Smooth muscle cell (in vitro differentiated cells): ENCODE results near the gene BDP1. TPM values are rescaled to one million over a fixed set of nuclear protein-coding genes. Genes with fewer than 3 reads are reported as not detected.
"Not testable (repeated sequence)": the region's sequence is repeated elsewhere in the genome, so short reads cannot be mapped to it uniquely, and the experiment has no call there.

Experiments used
- DNase-seq: peaks from one replicate; lab custom pipeline; 2025; ENCODE audit not compliant: unreplicated experiment; lab: John Stamatoyannopoulos, UW
- H2AFZ ChIP-seq: fragments of 200-600 bp; sonication (generic); 2 replicates; pipeline ENCODE4 v1.6.0; 2016; ENCODE audit warnings: antibody characterized with exemption, low read depth, mild to moderate bottlenecking
- H3F3A ChIP-seq: fragments of 200-600 bp; sonication (generic); 2 replicates; pipeline ENCODE4 v1.6.0; 2017; ENCODE audit warnings: antibody characterized with exemption, low read depth
- H3K27ac ChIP-seq: fragments of 200-600 bp; sonication (generic); 2 replicates; pipeline ENCODE4 v1.5.1; 2016; ENCODE audit warnings: low read depth, mild to moderate bottlenecking
- H3K27me3 ChIP-seq: fragments of 200-600 bp; sonication (generic); 2 replicates; pipeline ENCODE4 v1.6.1; 2016; ENCODE audit warnings: low read depth, mild to moderate bottlenecking
- H3K36me3 ChIP-seq: fragments of 200-600 bp; sonication (generic); 2 replicates; pipeline ENCODE4 v1.5.1; 2016; ENCODE audit warnings: low read depth
- H3K4me1 ChIP-seq: fragments of 200-600 bp; sonication (generic); 2 replicates; pipeline ENCODE4 v1.5.1; 2016; ENCODE audit warnings: low read depth
- H3K4me2 ChIP-seq: fragments of 200-600 bp; sonication (generic); 2 replicates; pipeline ENCODE4 v1.6.0; 2016; ENCODE audit warnings: mild to moderate bottlenecking
- H3K4me3 ChIP-seq: fragments of 200-600 bp; sonication (generic); 2 replicates; pipeline ENCODE4 v1.5.1; 2016; ENCODE audit warnings: mild to moderate bottlenecking
- H3K79me2 ChIP-seq: fragments of 200-600 bp; sonication (generic); 2 replicates; pipeline ENCODE4 v1.6.0; 2016; ENCODE audit warnings: low read depth, mild to moderate bottlenecking
- H3K9ac ChIP-seq: fragments of 200-600 bp; sonication (generic); 2 replicates; pipeline ENCODE4 v1.6.0; 2016; ENCODE audit warnings: low read depth
- H3K9me3 ChIP-seq: fragments of 200-600 bp; sonication (generic); replicated peaks from 2 replicates; pipeline ENCODE4 v1.5.1; 2016; ENCODE audit warnings: low read depth
- H4K20me1 ChIP-seq: fragments of 200-600 bp; sonication (generic); 2 replicates; pipeline ENCODE4 v1.6.0; 2016; ENCODE audit warnings: low read depth
- WGBS: methylation state at CpG from one replicate; pipeline ENCODE4 v1.1.7; 2016; ENCODE audit warnings: low lambda C conversion rate; 5-methylcytosine and 5-hydroxymethylcytosine counted together
- polyA plus RNA-seq: library from polyadenylated mRNA; unstranded; fragments of >200 nt; fragmentation: Nextera tagmentation; extraction: Ambion mirVana; gene quantifications from 2 replicates; pipeline ENCODE4 v1.2.1, GENCODE V29; 2016
- total RNA-seq: library from RNA; depleted of rRNA; stranded (reverse); fragments of >200 nt; gene quantifications from 2 replicates; pipeline ENCODE4 v1.2.3, GENCODE V29; 2014
- TF ChIP-seq, protein P1 (sequence below): fragments of 200-600 bp; sonication (generic); IDR thresholded peaks from 2 replicates; pipeline ENCODE4 v1.5.1; 2017; ENCODE audit warnings: borderline replicate concordance, mild to moderate bottlenecking, antibody characterized with exemption; ENCODE audit not compliant: insufficient read depth, poor library complexity, severe bottlenecking

BDP1 gene
- total and polyA plus RNA-seq, 2 experiments from 2014 or later: 13.5 to 32.8 TPM

GRCh38 chr5:71503536-71503935 is 48.1 kb downstream of the BDP1 start:
- peaks cover 37% of the 10 kb centered on the region for H3K36me3 ChIP-seq
- DNase-seq: no peak
- no peaks in the 10 kb centered on the region for H3F3A ChIP-seq
- H2AFZ ChIP-seq: no peak overlapping the region
- no peaks in the 10 kb centered on the region for H4K20me1 ChIP-seq
- H3K4me1 ChIP-seq: no peaks in the 10 kb centered on the region
- no peak overlapping the region for H3K4me2 ChIP-seq
- no peak overlapping the region for H3K27ac ChIP-seq
- H3K9me3 ChIP-seq: no peaks in the 10 kb centered on the region
- TF ChIP-seq, protein P1, sequence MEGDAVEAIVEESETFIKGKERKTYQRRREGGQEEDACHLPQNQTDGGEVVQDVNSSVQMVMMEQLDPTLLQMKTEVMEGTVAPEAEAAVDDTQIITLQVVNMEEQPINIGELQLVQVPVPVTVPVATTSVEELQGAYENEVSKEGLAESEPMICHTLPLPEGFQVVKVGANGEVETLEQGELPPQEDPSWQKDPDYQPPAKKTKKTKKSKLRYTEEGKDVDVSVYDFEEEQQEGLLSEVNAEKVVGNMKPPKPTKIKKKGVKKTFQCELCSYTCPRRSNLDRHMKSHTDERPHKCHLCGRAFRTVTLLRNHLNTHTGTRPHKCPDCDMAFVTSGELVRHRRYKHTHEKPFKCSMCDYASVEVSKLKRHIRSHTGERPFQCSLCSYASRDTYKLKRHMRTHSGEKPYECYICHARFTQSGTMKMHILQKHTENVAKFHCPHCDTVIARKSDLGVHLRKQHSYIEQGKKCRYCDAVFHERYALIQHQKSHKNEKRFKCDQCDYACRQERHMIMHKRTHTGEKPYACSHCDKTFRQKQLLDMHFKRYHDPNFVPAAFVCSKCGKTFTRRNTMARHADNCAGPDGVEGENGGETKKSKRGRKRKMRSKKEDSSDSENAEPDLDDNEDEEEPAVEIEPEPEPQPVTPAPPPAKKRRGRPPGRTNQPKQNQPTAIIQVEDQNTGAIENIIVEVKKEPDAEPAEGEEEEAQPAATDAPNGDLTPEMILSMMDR: no peak
- H3K9ac ChIP-seq: no peak overlapping the region
- H3K79me2 ChIP-seq: peaks cover 7% of the 10 kb centered on the region
- no peaks in the 10 kb centered on the region for H3K27me3 ChIP-seq
- no peak overlapping the region for H3K4me3 ChIP-seq
- 97% methylated on average over 2 of the region's 2 CpGs for WGBS

DNA sequence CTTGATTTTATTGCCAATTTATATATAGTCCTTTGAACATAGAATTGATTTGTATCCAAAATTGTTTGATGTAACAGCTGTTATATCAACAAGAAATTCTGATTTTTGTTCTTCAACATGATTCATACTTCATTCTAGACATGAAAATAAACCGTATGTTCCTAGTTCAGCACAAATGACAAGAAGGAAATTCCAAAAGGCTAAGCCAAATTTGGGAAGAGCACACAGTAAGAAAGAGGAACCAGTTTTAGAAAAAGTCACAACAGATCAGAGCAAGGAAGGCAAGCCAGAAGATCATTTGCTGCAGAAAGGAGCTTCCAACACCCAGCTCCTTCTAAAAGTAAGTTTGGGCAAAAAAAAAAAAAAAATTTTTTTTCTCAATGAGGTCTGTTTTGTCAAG is 66.7 kb downstream of the BDP1 start:
- H3K27ac ChIP-seq: no peak overlapping the region
- H3K27me3 ChIP-seq: no peaks in the 10 kb centered on the region
- no peaks in the 10 kb centered on the region for H3K4me1 ChIP-seq
- TF ChIP-seq, protein P1: no peak
- DNase-seq: no peak
- H3K79me2 ChIP-seq: no peaks in the 10 kb centered on the region
- 100% methylated on average over 1 of the region's 1 CpG for WGBS
- no peaks in the 10 kb centered on the region for H3F3A ChIP-seq
- H2AFZ ChIP-seq: no peak overlapping the region
- no peak overlapping the region for H3K9ac ChIP-seq
- H3K4me2 ChIP-seq: no peak overlapping the region
- no peaks in the 10 kb centered on the region for H3K9me3 ChIP-seq
- H3K36me3 ChIP-seq: peaks cover 21% of the 10 kb centered on the region
- H3K4me3 ChIP-seq: no peak overlapping the region
- H4K20me1 ChIP-seq: no peaks in the 10 kb centered on the region

GRCh38 chr5:71525611-71526010 is 70.2 kb downstream of the BDP1 start:
- DNase-seq, H3K4me2 ChIP-seq, H3K9me3 ChIP-seq, H3K27me3 ChIP-seq, H3F3A ChIP-seq, H3K79me2 ChIP-seq, H3K4me1 ChIP-seq, H3K27ac ChIP-seq, H3K9ac ChIP-seq, H2AFZ ChIP-seq, H4K20me1 ChIP-seq, H3K4me3 ChIP-seq: not testable (repeated sequence)
- WGBS: 100% methylated on average over 11 of the region's 26 CpGs
- peaks cover 21% of the 10 kb centered on the region for H3K36me3 ChIP-seq

- TF ChIP-seq, protein P1: no peak
- Histone ChIP-seq H3K4me3 (no peak overlapping the region), H3K4me1 (no peaks in the 10 kb centered on the region), H3K9ac (no peak overlapping the region), H3K27me3 (no peaks in the 10 kb centered on the region), H4K20me1 (no peaks in the 10 kb centered on the region), H3K4me2 (no peak overlapping the region), H3K36me3 (peaks cover 15% of the 10 kb centered on the region), H3F3A (no peaks in the 10 kb centered on the region), H3K27ac (no peak overlapping the region), H2AFZ (no peak overlapping the region), H3K79me2 (no peaks in the 10 kb centered on the region), H3K9me3 (no peaks in the 10 kb centered on the region)
- DNase-seq: no peak
- 85% methylated on average over 3 of the region's 3 CpGs for WGBS
Measured at GRCh38 chr5:71528206-71528605, 72.8 kb downstream of the BDP1 start.
